OCI-LY1 (cell line): ENCODE results near the gene ADSS2.

Experiments used
- EZH2 ChIP-seq: fragments of 200-600 bp; sonication (generic), shearing (Covaris generic); IDR thresholded peaks from 2 replicates; pipeline ENCODE4 v1.8.0; 2017; ENCODE audit warnings: borderline replicate concordance, mixed run types, mild to moderate bottlenecking, antibody characterized with exemption, low read length, moderate library complexity, mixed read lengths
- TF ChIP-seq, protein P1 (sequence below): fragments of 200-600 bp; sonication (generic), shearing (Covaris generic); IDR thresholded peaks from 2 replicates; pipeline ENCODE4 v1.5.1; 2017; ENCODE audit warnings: mild to moderate bottlenecking, antibody characterized with exemption, low read length, moderate library complexity, mixed read lengths

DNA sequence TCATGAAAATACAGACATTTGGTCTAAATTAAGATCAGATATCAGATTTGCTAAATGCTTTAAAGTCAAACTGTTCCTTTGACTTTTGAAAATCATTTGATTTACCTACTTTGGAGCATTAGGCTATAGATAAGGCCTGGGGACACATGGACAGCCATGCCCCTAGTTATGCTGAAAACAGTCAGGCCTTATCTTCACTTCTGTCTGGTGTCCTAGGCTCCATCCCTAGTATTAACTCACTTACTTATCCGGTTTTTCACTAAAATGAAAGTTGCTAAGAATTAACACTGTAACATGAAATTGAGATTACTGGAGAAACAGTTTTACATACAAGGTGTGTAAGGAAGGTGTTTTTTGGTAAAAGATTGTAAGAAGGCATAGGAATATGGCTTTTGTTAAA, 4.9 kb upstream of the ADSS2 start:
- no peak for TF ChIP-seq EZH2
- TF ChIP-seq, protein P1, sequence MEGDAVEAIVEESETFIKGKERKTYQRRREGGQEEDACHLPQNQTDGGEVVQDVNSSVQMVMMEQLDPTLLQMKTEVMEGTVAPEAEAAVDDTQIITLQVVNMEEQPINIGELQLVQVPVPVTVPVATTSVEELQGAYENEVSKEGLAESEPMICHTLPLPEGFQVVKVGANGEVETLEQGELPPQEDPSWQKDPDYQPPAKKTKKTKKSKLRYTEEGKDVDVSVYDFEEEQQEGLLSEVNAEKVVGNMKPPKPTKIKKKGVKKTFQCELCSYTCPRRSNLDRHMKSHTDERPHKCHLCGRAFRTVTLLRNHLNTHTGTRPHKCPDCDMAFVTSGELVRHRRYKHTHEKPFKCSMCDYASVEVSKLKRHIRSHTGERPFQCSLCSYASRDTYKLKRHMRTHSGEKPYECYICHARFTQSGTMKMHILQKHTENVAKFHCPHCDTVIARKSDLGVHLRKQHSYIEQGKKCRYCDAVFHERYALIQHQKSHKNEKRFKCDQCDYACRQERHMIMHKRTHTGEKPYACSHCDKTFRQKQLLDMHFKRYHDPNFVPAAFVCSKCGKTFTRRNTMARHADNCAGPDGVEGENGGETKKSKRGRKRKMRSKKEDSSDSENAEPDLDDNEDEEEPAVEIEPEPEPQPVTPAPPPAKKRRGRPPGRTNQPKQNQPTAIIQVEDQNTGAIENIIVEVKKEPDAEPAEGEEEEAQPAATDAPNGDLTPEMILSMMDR, result no peak
